Stimulated activated naive CD8-positive, alpha-beta T cell treated with anti-CD3 and anti-CD28 coated beads, Interleukin-15, amount 100 ng/mL, for 72 hours (primary cell): Measurements from ENCODE around the gene ZNF84.
A peak's percentile ranks its signal among the peaks of the same experiment; 100 is the strongest.

Experiments
- ATAC-seq: fragments of 150-1000 bp; cut with Tn5 transposase; 2 replicates; pipeline ENCODE4 v1.10.0; 2021; ENCODE audit warnings: mild to moderate bottlenecking, moderate library complexity
- DNase-seq, 2 donors: peaks; one replicate each; pipeline ENCODE4 v3.0.0; 2021 to 2022
- H3K27ac Mint-ChIP-seq, 2 donors: one replicate each; pipeline ENCODE4 v1.8.0; 2022; ENCODE audit warnings: mild to moderate bottlenecking in 2 of 2, mixed read lengths in 2 of 2, moderate library complexity in 2 of 2
- H3K27me3 Mint-ChIP-seq: one replicate; pipeline ENCODE4 v1.8.0; 2022; ENCODE audit warnings: mixed read lengths
- H3K4me1 Mint-ChIP-seq: one replicate; pipeline ENCODE4 v1.8.0; 2022; ENCODE audit warnings: mild to moderate bottlenecking, mixed read lengths
- H3K4me3 Mint-ChIP-seq, 2 donors: one replicate each; pipeline ENCODE4 v1.8.0; 2022; ENCODE audit warnings: mild to moderate bottlenecking in 2 of 2, mixed read lengths in 2 of 2, moderate library complexity in 1 of 2
- H3K9me3 Mint-ChIP-seq, 2 donors: one replicate each; pipeline ENCODE4 v1.8.0; 2022; ENCODE audit warnings: mixed read lengths in 2 of 2

The ZNF84 gene

GRCh38 chr12:133081159-133081780, 44.0 kb downstream of the ZNF84 start:
- Mint-ChIP-seq H3K27me3 (no peaks in the 10 kb centered on the region), H3K27ac (no peak overlapping the region), H3K9me3 (peaks cover 38 to 54% of the 10 kb centered on the region in 2 donors), H3K4me3 (no peak overlapping the region), H3K4me1 (peaks cover 9% of the 10 kb centered on the region)
- ATAC-seq (no peak), DNase-seq (peak; percentile 9 to 22)

- Mint-ChIP-seq H3K9me3 (peaks cover 29 to 49% of the 10 kb centered on the region in 2 donors), H3K4me3 (no peak overlapping the region), H3K27ac (no peak overlapping the region), H3K27me3 (no peaks in the 10 kb centered on the region), H3K4me1 (peaks cover 9% of the 10 kb centered on the region)
- ATAC-seq (no peak), DNase-seq (no peak)
Observed at GRCh38 chr12:133083345-133083744, 46.0 kb downstream of the ZNF84 start.

- DNase-seq (no peak), ATAC-seq (no peak)
- Mint-ChIP-seq H3K4me3 (no peak overlapping the region), H3K9me3 (peaks cover 71 to 75% of the 10 kb centered on the region in 2 donors), H3K4me1 (no peaks in the 10 kb centered on the region), H3K27me3 (no peaks in the 10 kb centered on the region), H3K27ac (no peak overlapping the region)
Observed at GRCh38 chr12:133105620-133106019, 68.3 kb downstream of the ZNF84 start.

- Mint-ChIP-seq H3K9me3 (peaks cover 64 to 75% of the 10 kb centered on the region in 2 donors), H3K27ac (no peak overlapping the region), H3K4me3 (no peak overlapping the region), H3K27me3 (no peaks in the 10 kb centered on the region), H3K4me1 (no peaks in the 10 kb centered on the region)
- no peak for DNase-seq
- ATAC-seq = no peak
Observed at GRCh38 chr12:133106253-133106652, 68.9 kb downstream of the ZNF84 start.

GRCh38 chr12:133107121-133107520, 69.8 kb downstream of the ZNF84 start:
- Mint-ChIP-seq H3K4me3 (no peak overlapping the region), H3K27me3 (no peaks in the 10 kb centered on the region), H3K4me1 (no peaks in the 10 kb centered on the region), H3K9me3 (peaks cover 62 to 72% of the 10 kb centered on the region in 2 donors), H3K27ac (no peak overlapping the region)
- no peak for DNase-seq
- ATAC-seq = no peak

- peaks cover 56 to 76% of the 10 kb centered on the region in 2 donors for H3K9me3 Mint-ChIP-seq
- ATAC-seq = no peak
Observed at GRCh38 chr12:133108150-133108549, 70.8 kb downstream of the ZNF84 start.

More at GRCh38 chr12:133108150-133108549, 70.8 kb downstream of the ZNF84 start:
- Mint-ChIP-seq H3K4me1 (no peaks in the 10 kb centered on the region), H3K27me3 (no peaks in the 10 kb centered on the region), H3K4me3 (no peak overlapping the region), H3K27ac (no peak overlapping the region)
- no peak for DNase-seq
